Upper lobe of right lung (tissue), 1 donor: Measurements from ENCODE around the gene ALK. TPM values are rescaled to one million over a fixed set of nuclear protein-coding genes. Genes with fewer than 3 reads are reported as not detected.
A peak's percentile ranks its signal among the peaks of the same experiment; 100 is the strongest.

Experiments used
- ATAC-seq: fragments of 200-7000 bp; cut with Tn5 transposase; one replicate; pipeline ENCODE4 v1.9.1; 2020; ENCODE audit warnings: mild to moderate bottlenecking, moderate library complexity
- DNase-seq: peaks from one replicate; pipeline ENCODE4 v3.0.0-alpha.2; 2020
- H3K27ac ChIP-seq: fragments of 200-600 bp; one replicate; pipeline ENCODE4 v1.8.0; 2022
- H3K27me3 ChIP-seq: fragments of 200-600 bp; one replicate; pipeline ENCODE4 v1.8.0; 2022; ENCODE audit warnings: mild to moderate bottlenecking
- H3K36me3 ChIP-seq: fragments of 200-600 bp; one replicate; pipeline ENCODE4 v1.8.0; 2022
- H3K4me1 ChIP-seq: fragments of 200-600 bp; one replicate; pipeline ENCODE4 v1.8.0; 2022
- H3K4me3 ChIP-seq: fragments of 200-600 bp; one replicate; pipeline ENCODE4 v1.8.0; 2022; ENCODE audit warnings: mild to moderate bottlenecking
- H3K9me3 ChIP-seq: fragments of 200-600 bp; one replicate; pipeline ENCODE4 v1.8.0; 2022
- CTCF ChIP-seq: fragments of 200-600 bp; IDR thresholded peaks from one replicate; pipeline ENCODE4 v1.8.0; 2022; ENCODE audit warnings: antibody characterized with exemption
- intact Hi-C: fragments of 100-400 bp; cut with DNase I; formaldehyde crosslinking; loops from one replicate; pipeline ENCODE4 v1.11.0; 2022
- total RNA-seq: library from RNA; stranded (reverse); fragmentation: NEBNext Ultra II Directional; extraction: Animal tissue kit (Norgen Biotek cat#: 25700); gene quantifications from one replicate; pipeline ENCODE4 v1.2.1, GENCODE V29; 2021
- donor health status: DM: no; HTN: yes; CAD: no; lungs with severe emphysema.

Gene ALK
- total RNA-seq, 1 donor from 2014 or later = not detected

- Histone ChIP-seq H3K4me3 (no peak overlapping the region), H3K27ac (no peak overlapping the region), H3K9me3 (no peaks in the 10 kb centered on the region), H3K36me3 (no peaks in the 10 kb centered on the region), H3K4me1 (no peaks in the 10 kb centered on the region), H3K27me3 (no peaks in the 10 kb centered on the region)
- ATAC-seq (no peak), DNase-seq (no peak)
- TF ChIP-seq CTCF = no peak
- intact Hi-C loops = no loop called here
Measured at GRCh38 chr2:29743516-29743915, 177.9 kb downstream of the ALK start.

- Histone ChIP-seq H3K36me3 (no peaks in the 10 kb centered on the region), H3K4me3 (no peak overlapping the region), H3K9me3 (no peaks in the 10 kb centered on the region), H3K27me3 (no peaks in the 10 kb centered on the region), H3K27ac (no peak overlapping the region), H3K4me1 (no peaks in the 10 kb centered on the region)
- no peak for TF ChIP-seq CTCF
- ATAC-seq (peak; percentile 30), DNase-seq (no peak)
- intact Hi-C loops = no loop called here
Measured at GRCh38 chr2:29742656-29743055, 178.7 kb downstream of the ALK start.

- no peak for DNase-seq
- no peaks in the 10 kb centered on the region for H3K27me3 ChIP-seq
- no peak overlapping the region for H3K27ac ChIP-seq
- H3K4me1 ChIP-seq = no peaks in the 10 kb centered on the region
- no peaks in the 10 kb centered on the region for H3K36me3 ChIP-seq
- no peak for ATAC-seq
- no peak for TF ChIP-seq CTCF
- no peak overlapping the region for H3K4me3 ChIP-seq
- intact Hi-C loops = no loop called here
- H3K9me3 ChIP-seq = no peaks in the 10 kb centered on the region
Measured at GRCh38 chr2:29741132-29741531, 180.3 kb downstream of the ALK start.

GRCh38 chr2:29733965-29734364, 187.4 kb downstream of the ALK start:
- H3K4me3 ChIP-seq = no peak overlapping the region
- DNase-seq = no peak
- TF ChIP-seq CTCF = no peak
- H3K27ac ChIP-seq = no peak overlapping the region
- no peaks in the 10 kb centered on the region for H3K4me1 ChIP-seq
- ATAC-seq = no peak
- no peaks in the 10 kb centered on the region for H3K9me3 ChIP-seq
- H3K27me3 ChIP-seq = no peaks in the 10 kb centered on the region
- no peaks in the 10 kb centered on the region for H3K36me3 ChIP-seq
- intact Hi-C loops = no loop called here

GRCh38 chr2:29733213-29733612, 188.2 kb downstream of the ALK start:
- TF ChIP-seq CTCF = no peak
- H3K27ac ChIP-seq = no peak overlapping the region
- H3K36me3 ChIP-seq = no peaks in the 10 kb centered on the region
- no peaks in the 10 kb centered on the region for H3K9me3 ChIP-seq
- no peak for DNase-seq
- H3K4me3 ChIP-seq = no peak overlapping the region
- no peaks in the 10 kb centered on the region for H3K27me3 ChIP-seq
- no peaks in the 10 kb centered on the region for H3K4me1 ChIP-seq
- no peak for ATAC-seq
- intact Hi-C loops = no loop called here

GRCh38 chr2:29731948-29732347, 189.4 kb downstream of the ALK start:
- intact Hi-C loops = no loop called here
- H3K4me3 ChIP-seq = no peak overlapping the region
- DNase-seq (no peak), ATAC-seq (no peak)
- H3K4me1 ChIP-seq = no peaks in the 10 kb centered on the region
- H3K27me3 ChIP-seq = no peaks in the 10 kb centered on the region
- H3K27ac ChIP-seq = no peak overlapping the region
- no peaks in the 10 kb centered on the region for H3K9me3 ChIP-seq
- no peaks in the 10 kb centered on the region for H3K36me3 ChIP-seq
- TF ChIP-seq CTCF = no peak
